HepG2 (cell line): ENCODE results near the gene ANTXR1. TPM values are rescaled to one million over a fixed set of nuclear protein-coding genes. Genes with fewer than 3 reads are reported as not detected.

ENCODE experiments used
- ATAC-seq: fragments of 200-7000 bp; cut with Tn5 transposase; 3 replicates; pipeline ENCODE4 v1.9.1; 2020; ENCODE audit warnings: mild to moderate bottlenecking, moderate library complexity
- BruUV-seq: library from RNA; stranded (reverse); fragments of 400-500 nt; replicated peaks from 2 replicates; lab custom pipeline; 2021; lab: Mats Ljungman, UMichigan
- CTCF ChIA-PET: fragments of 300-600 bp; formaldehyde crosslinking; extraction: SDS; loops from one replicate; lab custom pipeline; 2021; ENCODE audit warnings: low total read pairs, inconsistent platforms, low intra/inter-chr PET ratio; lab: Yijun Ruan, JAX
- POLR2A ChIA-PET: fragments of 350-600 bp; sonication (Branson Sonifier 250); formaldehyde crosslinking; loops from one replicate; lab custom pipeline; 2020; ENCODE audit warnings: antibody characterized with exemption, inconsistent platforms; lab: Yijun Ruan, JAX
- DNase-seq: peaks from one replicate; pipeline ENCODE4 v3.0.0-alpha.2; 2015; ENCODE audit warnings: low spot score
- FAIRE-seq: peaks from 3 replicates; lab custom pipeline; 2011; peaks lifted over from hg19 to GRCh38; lab: Jason Lieb, UNC
- H2AFZ ChIP-seq: one replicate; pipeline ENCODE4 v1.6.1; 2011; ENCODE audit warnings: low read length, inconsistent platforms
- H3K27ac ChIP-seq: fragments of 300-600 bp; 3 replicates; pipeline ENCODE4 v1.8.0; 2011; ENCODE audit warnings: mixed run types, mild to moderate bottlenecking, mixed read lengths, low read length, inconsistent platforms; ENCODE audit not compliant: insufficient read depth; ENCODE audit errors: extremely low read length
- H3K27me3 ChIP-seq, 2 experiments: fragments of 200-600 bp in 1 of 2; 2 replicates in 1 of 2; 3 replicates in 1 of 2; pipeline versions ENCODE4 v1.6.0 to v1.8.0; 2011; ENCODE audit warnings: low read length in 2 of 2, mild to moderate bottlenecking in 2 of 2, moderate library complexity in 2 of 2, inconsistent platforms in 1 of 2; ENCODE audit not compliant: insufficient read depth in 2 of 2, control insufficient read depth in 1 of 2
- H3K36me3 ChIP-seq, 2 experiments: fragments of 200-600 bp in 1 of 2; replicated peaks in 1 of 2; 2 replicates in 1 of 2; 3 replicates in 1 of 2; pipeline versions ENCODE4 v1.5.1 to v1.8.0; 2011; ENCODE audit warnings: low read length in 2 of 2, inconsistent platforms in 1 of 2; ENCODE audit not compliant: insufficient read depth in 2 of 2, control insufficient read depth in 1 of 2
- H3K4me1 ChIP-seq: 2 replicates; pipeline ENCODE4 v1.5.1; 2012; ENCODE audit warnings: low read length, inconsistent platforms; ENCODE audit not compliant: insufficient read depth
- H3K4me2 ChIP-seq: 2 replicates; pipeline ENCODE4 v1.6.0; 2011; ENCODE audit warnings: low read depth, low read length, inconsistent platforms
- H3K4me3 ChIP-seq, 3 experiments: fragments of 200-600 bp in 1 of 3; sonication (generic), shearing (Covaris generic) in 1 of 3; replicated peaks in 1 of 3; 2 replicates each; pipeline ENCODE4 v1.5.1; 2011 to 2016; ENCODE audit warnings: low read length in 3 of 3, inconsistent platforms in 2 of 3, low read depth in 2 of 3, mild to moderate bottlenecking in 2 of 3, control low read depth in 1 of 3, mixed read lengths in 1 of 3; ENCODE audit not compliant: insufficient read depth in 1 of 3
- H3K79me2 ChIP-seq: one replicate; pipeline ENCODE4 v1.6.1; 2011; ENCODE audit warnings: low read length, inconsistent platforms; ENCODE audit not compliant: insufficient read depth
- H3K9ac ChIP-seq: 2 replicates; pipeline ENCODE4 v1.6.0; 2011; ENCODE audit warnings: mild to moderate bottlenecking, low read depth, low read length, inconsistent platforms; ENCODE audit not compliant: insufficient read depth
- H3K9me3 ChIP-seq: 2 replicates; pipeline ENCODE4 v1.5.1; 2012; ENCODE audit warnings: mild to moderate bottlenecking, low read length
- H4K20me1 ChIP-seq: 2 replicates; pipeline ENCODE4 v1.6.0; 2011; ENCODE audit warnings: inconsistent platforms, mild to moderate bottlenecking, low read length, moderate library complexity; ENCODE audit not compliant: insufficient read depth
- CEBPB ChIP-seq: IDR thresholded peaks from 2 replicates; pipeline ENCODE4 v1.6.1; 2011; ENCODE audit warnings: low read depth, low read length, improper control_type of control experiment, borderline replicate concordance
- E2F1 ChIP-seq: sonication (generic); formaldehyde crosslinking; IDR thresholded peaks from 2 replicates; pipeline ENCODE4 v1.5.0; 2020; ENCODE audit warnings: missing genetic modification reagents
- IRX3 ChIP-seq: sonication (generic); formaldehyde crosslinking; IDR thresholded peaks from 2 replicates; pipeline ENCODE4 v1.8.1; 2023; ENCODE audit warnings: mild to moderate bottlenecking, low read depth, missing genetic modification reagents, borderline replicate concordance
- NFYC ChIP-seq: IDR thresholded peaks from 2 replicates; pipeline ENCODE4 v1.6.1; 2016; ENCODE audit warnings: missing genetic modification reagents, missing compliant biosample characterization
- RNF2 ChIP-seq: fragments of 450-650 bp; conservative IDR thresholded peaks from 2 replicates; pipeline ENCODE4 v1.6.1; 2016; ENCODE audit warnings: low read depth
- SETDB1 ChIP-seq: sonication (generic); formaldehyde crosslinking; IDR thresholded peaks from 2 replicates; pipeline ENCODE4 v1.5.1; 2020; ENCODE audit warnings: missing genetic modification reagents, mild to moderate bottlenecking, borderline replicate concordance
- ZFYVE20 ChIP-seq: sonication (generic); formaldehyde crosslinking; IDR thresholded peaks from 2 replicates; pipeline ENCODE4 v1.8.0; 2023; ENCODE audit warnings: low read depth, mild to moderate bottlenecking, moderate library complexity, missing genetic modification reagents, borderline replicate concordance
- ZNF317 ChIP-seq: sonication (generic); formaldehyde crosslinking; IDR thresholded peaks from 2 replicates; pipeline ENCODE4 v1.5.0; 2020; ENCODE audit warnings: mild to moderate bottlenecking, missing genetic modification reagents
- WGBS: methylation state at CpG from one replicate; pipeline ENCODE4 v1.1.6; 2017; ENCODE audit warnings: low lambda C conversion rate; 5-methylcytosine and 5-hydroxymethylcytosine counted together
- in situ Hi-C: cut with HindIII; loops from 2 replicates; pipeline ENCODE4 v1.10.0; 2017; ENCODE audit warnings: low pct_unique_long_range_greater_than_20kb; ENCODE audit not compliant: extremely low pct_ligation_motif_present
- intact Hi-C: fragments of 100-400 bp; cut with micrococcal nuclease; formaldehyde crosslinking; loops from one replicate; pipeline ENCODE4 v1.10.0; 2022; ENCODE audit not compliant: unreplicated experiment
- polyA plus RNA-seq, 8 experiments: library from polyadenylated mRNA; depleted of rRNA in 3 of 8; stranded (reverse) in 7 of 8; unstranded in 1 of 8; fragments of >200 nt; fragmentation: Illumina TruSeq in 4 of 8; extraction: Trizol in 4 of 8; gene quantifications; 2 replicates each; pipeline versions ENCODE4 v1.2.1 to v1.2.3, GENCODE V29; 2011 to 2016; ENCODE audit warnings: low read depth in 4 of 8, missing spikeins in 1 of 8, mixed read lengths in 1 of 8; ENCODE audit not compliant: insufficient read depth in 1 of 8
- total RNA-seq, 5 experiments: library from RNA; depleted of rRNA; stranded (reverse); fragments of >200 nt; fragmentation: Illumina TruSeq; extraction: Trizol; gene quantifications; 2 replicates each; pipeline ENCODE4 v1.2.3, GENCODE V29; 2016; ENCODE audit warnings: low read depth in 1 of 5
- TF ChIP-seq, protein P1 (sequence below): sonication (generic); formaldehyde crosslinking; IDR thresholded peaks from 2 replicates; pipeline ENCODE4 v1.8.0; 2022; ENCODE audit warnings: low read depth, missing genetic modification reagents
- TF ChIP-seq, protein P2 (sequence below), 2 experiments: sonication (generic) in 1 of 2; formaldehyde crosslinking in 1 of 2; IDR thresholded peaks; 2 replicates each; pipeline versions ENCODE4 v1.5.1 to v1.6.1; 2011 to 2020; ENCODE audit warnings: borderline replicate concordance in 1 of 2, low read depth in 1 of 2, low read length in 1 of 2, mild to moderate bottlenecking in 1 of 2, missing genetic modification reagents in 1 of 2, moderate library complexity in 1 of 2

ANTXR1 gene
- total and polyA plus RNA-seq, 2 of the 13 experiments (the other 11 are each of a cell fraction or from before 2014, with no cell fraction given): 4.5 to 12.7 TPM

GRCh38 chr2:69114534-69114933, 101.6 kb downstream of the ANTXR1 start (continued):
- TF ChIP-seq E2F1 (CRISPR knock-in tag) (no peak), ZFYVE20 (no peak), CEBPB (no peak), SETDB1 (no peak)
- TF ChIP-seq, protein P1, sequence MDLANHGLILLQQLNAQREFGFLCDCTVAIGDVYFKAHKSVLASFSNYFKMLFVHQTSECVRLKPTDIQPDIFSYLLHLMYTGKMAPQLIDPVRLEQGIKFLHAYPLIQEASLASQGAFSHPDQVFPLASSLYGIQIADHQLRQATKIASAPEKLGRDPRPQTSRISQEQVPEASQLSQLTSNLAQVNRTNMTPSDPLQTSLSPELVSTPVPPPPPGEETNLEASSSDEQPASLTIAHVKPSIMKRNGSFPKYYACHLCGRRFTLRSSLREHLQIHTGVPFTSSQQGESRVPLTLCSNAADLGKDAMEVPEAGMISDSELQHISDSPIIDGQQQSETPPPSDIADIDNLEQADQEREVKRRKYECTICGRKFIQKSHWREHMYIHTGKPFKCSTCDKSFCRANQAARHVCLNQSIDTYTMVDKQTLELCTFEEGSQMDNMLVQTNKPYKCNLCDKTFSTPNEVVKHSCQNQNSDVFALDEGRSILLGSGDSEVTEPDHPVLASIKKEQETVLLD (CRISPR knock-in tag): no peak
- TF ChIP-seq, protein P2, sequence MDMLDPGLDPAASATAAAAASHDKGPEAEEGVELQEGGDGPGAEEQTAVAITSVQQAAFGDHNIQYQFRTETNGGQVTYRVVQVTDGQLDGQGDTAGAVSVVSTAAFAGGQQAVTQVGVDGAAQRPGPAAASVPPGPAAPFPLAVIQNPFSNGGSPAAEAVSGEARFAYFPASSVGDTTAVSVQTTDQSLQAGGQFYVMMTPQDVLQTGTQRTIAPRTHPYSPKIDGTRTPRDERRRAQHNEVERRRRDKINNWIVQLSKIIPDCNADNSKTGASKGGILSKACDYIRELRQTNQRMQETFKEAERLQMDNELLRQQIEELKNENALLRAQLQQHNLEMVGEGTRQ (IDR thresholded peaks at IDR 0.05; ENCODE audit: low read depth, low read length): no peak
- TF ChIP-seq, protein P2 (CRISPR knock-in tag; IDR thresholded peaks at IDR 0.05; ENCODE audit: borderline replicate concordance): no peak
- TF ChIP-seq, all 625 proteins: peak for 0

- Histone ChIP-seq H3K4me1 (peaks cover 13% of the 10 kb centered on the region), H2AFZ (no peak overlapping the region), H3K36me3 (no peaks in the 10 kb centered on the region), H4K20me1 (no peaks in the 10 kb centered on the region), H3K27ac (no peak overlapping the region), H3K4me2 (no peak overlapping the region), H3K4me3 (no peak overlapping the region), H3K9me3 (no peaks in the 10 kb centered on the region), H3K79me2 (no peaks in the 10 kb centered on the region), H3K27me3 (no peaks in the 10 kb centered on the region), H3K9ac (no peak overlapping the region)
- FAIRE-seq: no peak
- POLR2A ChIA-PET: no interaction called here
- CTCF ChIA-PET: no interaction called here
- DNase-seq: no peak
- intact Hi-C loops: no loop called here
- BruUV-seq: no TSS peak
- WGBS: 73% methylated on average over 4 of the region's 4 CpGs
- in situ Hi-C loops: no loop called here
- no peak for ATAC-seq
- TF ChIP-seq NFYC (CRISPR knock-in tag): no peak
- no peak for TF ChIP-seq IRX3 (CRISPR knock-in tag)
- TF ChIP-seq ZNF317: no peak
- TF ChIP-seq RNF2: no peak
Observed at GRCh38 chr2:69116438-69116837, 103.5 kb downstream of the ANTXR1 start.
